HG03108 (cell line): ENCODE results near the gene SUCNR1.

Experiments
- ATAC-seq: cut with Tn5 transposase; IDR thresholded peaks from one replicate; pipeline ENCODE4 v1.9.1; 2021; ENCODE audit warnings: moderate library complexity; ENCODE audit not compliant: unreplicated experiment

SUCNR1 gene

GRCh38 chr3:151933234-151933853, 59.9 kb downstream of the SUCNR1 start:
- no peak for ATAC-seq
